Activated CD8-positive, alpha-beta memory T cell treated with anti-CD3 and anti-CD28 coated beads, Interleukin-2, amount 50 U/mL, for 24 hours (primary cell): ENCODE data around the gene ADNP2.

Experiments
- DNase-seq: peaks from one replicate; pipeline ENCODE4 v3.0.0-alpha.2; 2020; ENCODE audit errors: extremely low read depth

ADNP2 gene, protein sequence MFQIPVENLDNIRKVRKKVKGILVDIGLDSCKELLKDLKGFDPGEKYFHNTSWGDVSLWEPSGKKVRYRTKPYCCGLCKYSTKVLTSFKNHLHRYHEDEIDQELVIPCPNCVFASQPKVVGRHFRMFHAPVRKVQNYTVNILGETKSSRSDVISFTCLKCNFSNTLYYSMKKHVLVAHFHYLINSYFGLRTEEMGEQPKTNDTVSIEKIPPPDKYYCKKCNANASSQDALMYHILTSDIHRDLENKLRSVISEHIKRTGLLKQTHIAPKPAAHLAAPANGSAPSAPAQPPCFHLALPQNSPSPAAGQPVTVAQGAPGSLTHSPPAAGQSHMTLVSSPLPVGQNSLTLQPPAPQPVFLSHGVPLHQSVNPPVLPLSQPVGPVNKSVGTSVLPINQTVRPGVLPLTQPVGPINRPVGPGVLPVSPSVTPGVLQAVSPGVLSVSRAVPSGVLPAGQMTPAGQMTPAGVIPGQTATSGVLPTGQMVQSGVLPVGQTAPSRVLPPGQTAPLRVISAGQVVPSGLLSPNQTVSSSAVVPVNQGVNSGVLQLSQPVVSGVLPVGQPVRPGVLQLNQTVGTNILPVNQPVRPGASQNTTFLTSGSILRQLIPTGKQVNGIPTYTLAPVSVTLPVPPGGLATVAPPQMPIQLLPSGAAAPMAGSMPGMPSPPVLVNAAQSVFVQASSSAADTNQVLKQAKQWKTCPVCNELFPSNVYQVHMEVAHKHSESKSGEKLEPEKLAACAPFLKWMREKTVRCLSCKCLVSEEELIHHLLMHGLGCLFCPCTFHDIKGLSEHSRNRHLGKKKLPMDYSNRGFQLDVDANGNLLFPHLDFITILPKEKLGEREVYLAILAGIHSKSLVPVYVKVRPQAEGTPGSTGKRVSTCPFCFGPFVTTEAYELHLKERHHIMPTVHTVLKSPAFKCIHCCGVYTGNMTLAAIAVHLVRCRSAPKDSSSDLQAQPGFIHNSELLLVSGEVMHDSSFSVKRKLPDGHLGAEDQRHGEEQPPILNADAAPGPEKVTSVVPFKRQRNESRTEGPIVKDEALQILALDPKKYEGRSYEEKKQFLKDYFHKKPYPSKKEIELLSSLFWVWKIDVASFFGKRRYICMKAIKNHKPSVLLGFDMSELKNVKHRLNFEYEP

DNA sequence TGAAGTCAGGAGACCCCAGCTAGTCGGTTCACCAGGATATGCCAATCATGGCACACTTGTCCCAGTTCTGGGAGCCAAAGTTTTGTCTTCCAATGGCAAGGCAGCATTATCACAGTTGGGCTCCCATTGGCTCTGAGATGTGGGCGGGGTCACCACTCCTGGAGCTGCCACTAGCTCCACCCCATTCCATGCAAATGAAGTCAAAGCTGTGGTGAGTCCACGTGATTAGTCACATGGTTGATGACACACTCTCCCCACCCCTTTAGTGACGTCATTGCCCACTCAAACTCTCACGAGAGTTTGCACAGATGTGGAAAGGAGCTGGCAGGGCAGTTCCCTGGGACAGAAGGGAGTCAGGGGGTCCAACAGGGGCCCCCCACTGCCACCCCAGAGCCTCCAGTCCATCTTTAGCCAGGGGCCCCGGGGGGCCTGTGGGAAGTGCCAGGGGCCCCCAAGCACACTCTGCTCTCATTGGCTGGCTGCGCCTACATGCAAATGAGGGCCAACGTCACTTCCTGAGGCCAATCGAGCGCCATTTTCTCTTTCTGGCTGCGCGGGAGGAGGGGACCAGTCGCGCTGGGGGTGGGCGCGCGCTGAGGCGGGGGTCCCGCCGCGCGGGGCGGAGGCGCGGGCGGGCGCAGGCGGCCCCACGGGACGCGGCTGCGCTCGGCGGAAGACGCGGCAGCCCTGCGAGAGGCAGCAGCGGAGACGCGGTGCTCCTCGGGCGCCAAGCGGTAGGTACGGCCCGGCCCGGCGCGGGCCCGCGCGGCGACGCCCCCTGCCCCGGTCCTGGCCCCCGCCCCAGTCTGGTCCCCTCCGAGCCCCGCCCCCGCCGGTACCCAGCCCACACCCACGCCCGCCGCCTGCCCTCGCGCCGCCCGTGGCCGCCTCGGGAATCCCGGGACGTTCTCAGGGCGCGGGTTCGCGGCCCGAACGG, at the start of gene ADNP2:
Gene ADNP2, plus strand, starts transcription at position 524 of the 937 bp plus-strand sequence. CDS start 8,281 bp downstream, outside the sequence.
- DNase-seq = peak; percentile 63

DNA sequence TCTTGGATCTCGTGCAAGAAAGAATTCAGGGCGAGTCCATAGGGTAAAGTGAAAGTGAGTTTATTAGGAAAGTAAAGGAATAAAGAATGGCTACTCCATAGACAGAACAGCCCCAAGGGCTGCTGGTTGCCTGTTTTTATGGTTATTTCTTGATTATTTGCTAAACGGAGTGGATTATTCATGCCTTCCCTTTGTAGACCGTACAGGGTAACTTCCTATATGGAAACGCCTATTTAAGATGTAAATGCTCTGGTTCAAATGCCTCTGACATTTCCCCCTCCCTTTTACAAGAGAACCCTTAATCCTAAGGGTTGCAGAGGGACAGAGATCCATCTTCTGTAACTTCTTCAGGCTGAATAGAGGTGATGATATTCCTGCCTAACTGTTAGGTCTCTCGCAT, 49.1 kb upstream of the ADNP2 start:
- DNase-seq = no peak

DNA sequence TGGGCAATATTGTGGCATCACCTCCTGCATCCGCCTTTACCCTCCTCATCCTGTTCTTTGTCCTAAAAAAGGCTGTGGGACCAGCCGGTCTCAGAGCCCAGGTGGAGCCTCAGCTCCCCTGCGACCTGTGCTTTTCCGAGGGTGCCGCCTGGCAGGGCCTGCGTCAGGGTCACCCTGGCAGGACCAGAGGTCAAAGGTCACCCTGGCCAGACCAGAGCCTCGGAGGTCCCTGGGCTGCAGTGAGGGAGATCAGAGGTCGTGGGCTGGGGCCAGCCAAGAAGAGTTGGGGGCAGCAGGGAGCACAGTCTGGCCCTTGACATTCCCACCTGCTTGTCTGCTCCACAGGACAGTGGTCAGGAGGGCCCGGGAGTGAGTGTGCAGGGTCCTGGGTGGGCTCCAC, 43.4 kb upstream of the ADNP2 start:
- no peak for DNase-seq

DNA sequence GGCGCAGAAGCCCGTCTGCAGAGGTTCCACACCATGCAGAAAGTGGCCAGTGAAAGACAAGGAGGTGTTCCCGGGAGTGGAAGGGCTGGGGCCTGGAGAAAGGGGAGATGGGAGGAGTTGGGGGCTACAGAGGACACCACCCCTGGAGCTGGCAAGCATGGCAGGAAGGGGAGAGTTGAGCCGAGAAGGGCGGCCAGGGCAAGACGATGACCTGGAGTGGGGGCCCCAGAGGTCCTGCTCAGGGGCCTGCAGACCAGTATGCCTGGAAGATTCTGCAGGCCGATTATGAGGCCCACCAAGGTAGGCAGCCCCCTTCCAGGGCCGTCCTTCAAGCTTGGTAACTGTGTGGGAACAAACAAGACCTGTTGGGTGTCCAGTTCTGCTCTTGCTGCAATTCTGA, 41.7 kb upstream of the ADNP2 start:
- no peak for DNase-seq

DNA sequence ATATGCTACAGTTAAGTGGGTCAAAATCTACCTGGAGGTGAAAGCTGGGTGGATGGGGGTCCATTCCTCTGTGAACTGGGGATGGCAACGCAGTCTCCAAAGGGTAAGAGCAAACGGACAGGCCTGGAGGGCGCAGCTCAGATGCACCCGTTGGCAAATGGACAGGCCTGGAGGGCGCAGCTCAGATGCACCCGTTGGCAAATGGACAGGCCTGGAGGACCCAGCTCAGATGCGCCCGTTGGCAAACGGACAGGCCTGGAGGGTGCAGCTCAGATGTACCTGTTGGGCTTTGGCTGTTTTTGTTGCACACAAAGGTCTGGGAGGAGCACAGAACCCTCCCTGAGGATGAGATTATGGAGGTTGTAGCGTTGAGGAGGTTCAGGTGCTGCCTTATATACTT, 41.2 kb upstream of the ADNP2 start:
- no peak for DNase-seq

DNA sequence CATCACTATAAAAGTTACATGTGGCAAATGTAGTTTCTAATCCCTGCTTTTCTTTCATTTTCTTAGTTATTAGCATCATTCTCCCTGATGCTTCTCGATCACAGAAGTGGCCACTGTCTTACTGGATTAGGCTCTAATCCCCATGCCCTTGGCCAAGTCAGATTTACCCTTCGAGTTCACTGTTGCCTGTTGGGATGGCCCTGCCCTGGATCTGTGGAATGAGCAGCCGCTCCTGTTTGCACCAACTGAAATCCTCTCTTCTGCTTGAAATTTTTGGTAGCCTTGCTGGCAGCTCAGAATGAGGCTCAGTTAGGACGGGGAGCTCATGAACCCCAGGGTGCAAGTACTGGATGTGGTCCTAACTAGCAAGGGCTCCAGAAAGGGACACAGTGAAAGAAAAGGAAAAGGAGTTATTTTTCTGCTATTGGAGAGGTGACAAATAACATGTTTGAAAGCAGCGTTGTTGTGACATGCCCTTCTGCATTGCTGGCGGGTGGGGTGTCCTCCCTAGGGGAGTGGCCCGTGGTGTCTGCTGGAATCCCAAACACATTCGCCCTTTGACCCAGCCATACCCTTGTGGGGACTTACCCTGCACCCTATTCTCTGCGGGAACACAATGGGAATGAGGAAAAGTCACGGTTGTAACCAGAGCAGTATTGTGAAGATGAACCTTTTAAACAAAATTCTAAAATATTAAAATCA, 40.3 kb upstream of the ADNP2 start:
- no peak for DNase-seq

DNA sequence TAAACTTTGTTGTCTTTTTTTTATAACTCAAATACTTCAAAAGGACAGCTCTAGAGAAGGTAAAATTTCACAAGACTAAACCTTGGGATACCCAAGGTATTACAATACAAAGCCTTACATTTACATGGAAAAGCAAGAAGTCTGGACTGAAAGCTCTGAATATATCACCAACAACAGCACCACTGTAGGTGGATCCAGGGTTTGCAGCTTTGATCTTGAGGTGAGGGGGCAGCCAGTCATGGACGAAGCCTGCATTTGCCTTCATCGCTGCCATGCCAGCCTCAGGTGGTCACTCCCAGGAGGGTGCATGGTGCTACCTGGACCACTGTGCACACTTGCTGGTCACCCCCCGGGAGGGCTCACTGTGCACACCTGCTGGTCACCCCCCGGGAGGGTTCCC, 38.2 kb upstream of the ADNP2 start:
- DNase-seq = no peak

DNA sequence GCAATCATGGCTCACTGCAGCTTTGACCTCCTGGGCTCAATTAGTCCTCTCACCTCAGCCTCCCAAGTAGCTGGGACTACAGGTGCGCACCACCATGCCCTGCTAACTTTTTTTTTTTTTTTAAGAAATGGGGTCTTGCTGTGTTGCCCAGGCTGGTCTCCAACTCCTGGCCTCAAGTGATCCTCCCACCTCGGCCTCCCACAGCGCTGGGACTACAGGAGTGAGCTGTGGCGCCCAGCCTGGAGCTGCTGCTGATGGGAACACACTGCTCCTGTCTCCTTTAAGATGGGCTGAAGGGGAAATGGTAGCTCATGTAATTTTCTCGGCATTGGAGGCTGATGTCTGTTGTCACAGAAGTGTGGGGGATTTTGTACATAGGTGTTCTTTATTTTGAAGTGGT, 34.9 kb upstream of the ADNP2 start:
- no peak for DNase-seq

DNA sequence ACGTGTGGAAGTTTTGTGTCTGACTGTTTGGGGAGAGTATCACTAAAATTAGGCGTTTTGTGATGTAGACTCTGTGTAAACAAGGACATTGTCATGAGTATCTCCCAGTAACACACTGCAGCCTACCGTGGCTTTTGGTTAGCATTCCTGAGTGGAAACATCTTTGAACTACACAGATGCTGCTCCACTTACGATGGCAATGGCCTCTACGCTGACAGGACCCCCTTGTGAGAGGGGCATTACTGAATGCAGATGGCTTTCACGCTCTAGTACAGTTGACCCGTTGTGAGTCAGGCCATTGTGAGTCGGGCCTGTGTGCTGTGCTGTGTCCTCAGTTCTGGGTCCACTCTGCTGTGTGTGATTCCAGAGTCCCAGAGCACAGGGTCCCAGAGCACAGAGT, 34.4 kb upstream of the ADNP2 start:
- DNase-seq = no peak

DNA sequence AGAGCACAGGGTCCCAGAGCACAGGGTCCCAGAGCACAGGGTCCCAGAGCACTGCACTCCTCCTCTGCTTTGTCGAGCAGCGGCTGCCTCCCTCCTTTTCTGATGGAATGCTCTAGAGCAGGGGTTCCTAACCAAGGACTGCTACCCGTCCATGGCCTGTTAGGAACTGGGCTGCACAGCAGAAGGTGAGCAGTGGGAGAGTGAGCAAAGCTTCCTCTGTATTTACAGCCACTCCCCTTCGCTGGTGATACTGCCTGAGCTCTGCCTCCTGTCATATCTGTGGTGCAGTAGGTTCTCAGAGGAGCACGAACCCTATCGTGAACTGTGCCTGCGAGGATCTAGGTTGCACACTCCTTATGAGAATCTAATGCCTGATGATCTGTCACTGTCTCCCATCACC, 33.1 kb upstream of the ADNP2 start:
- no peak for DNase-seq

DNA sequence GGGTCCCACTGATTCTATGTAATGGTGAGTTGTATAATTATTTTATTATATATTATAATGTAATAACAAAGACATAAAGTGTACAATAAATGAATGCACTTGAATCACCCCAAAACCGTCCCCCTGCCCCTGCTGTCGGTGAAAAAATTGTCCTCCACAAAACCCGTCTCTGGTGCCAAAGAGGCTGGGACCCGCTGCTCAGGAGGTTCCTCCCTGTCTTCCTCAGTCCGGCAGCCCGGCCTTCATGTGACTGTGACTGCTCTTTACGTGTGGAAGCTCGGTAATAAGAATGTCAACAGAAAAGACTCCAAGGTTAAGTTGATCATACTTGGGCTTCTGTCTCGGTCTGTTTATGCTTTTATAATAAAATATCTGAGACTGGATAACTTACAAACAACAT, 32.7 kb upstream of the ADNP2 start:
- no peak for DNase-seq

DNA sequence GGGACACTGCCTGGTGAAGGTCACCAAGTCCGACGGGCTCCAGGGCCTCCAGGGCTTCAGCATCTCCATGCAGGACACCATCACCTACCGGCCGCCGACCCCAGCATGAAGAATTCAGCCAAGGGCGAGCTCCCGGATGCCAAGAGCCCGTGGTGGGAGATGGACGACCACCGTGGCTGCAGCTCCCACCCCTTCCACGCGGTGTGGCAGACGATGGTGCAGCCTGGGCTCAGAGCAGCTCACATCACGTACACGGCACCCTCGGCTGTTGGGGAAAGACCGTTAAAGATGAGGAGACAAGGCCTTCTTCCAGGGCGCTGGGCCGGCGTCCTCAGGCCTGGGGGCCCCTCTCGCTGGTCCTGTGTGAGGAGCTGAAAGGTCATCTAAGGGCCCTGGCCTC, 31.2 kb upstream of the ADNP2 start:
- no peak for DNase-seq

DNA sequence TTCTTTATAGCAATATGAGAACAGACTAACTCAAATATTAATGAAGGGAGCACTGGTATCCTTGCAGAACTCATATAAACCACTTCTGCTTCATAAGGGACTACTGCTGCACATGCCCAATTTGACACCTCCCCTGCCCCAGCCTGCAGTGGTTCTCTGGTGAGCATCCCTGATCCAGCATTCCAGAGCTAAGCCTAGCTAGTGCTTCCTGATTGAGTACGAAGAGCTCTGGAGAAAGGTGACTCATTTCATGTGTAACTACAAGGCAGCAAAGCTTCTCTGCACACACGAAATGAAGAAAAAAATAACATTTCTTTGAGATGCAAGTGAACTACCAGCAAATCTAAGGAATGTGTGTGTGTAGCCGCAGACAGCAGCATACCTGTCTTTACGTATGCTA, 22.8 kb upstream of the ADNP2 start:
- no peak for DNase-seq

DNA sequence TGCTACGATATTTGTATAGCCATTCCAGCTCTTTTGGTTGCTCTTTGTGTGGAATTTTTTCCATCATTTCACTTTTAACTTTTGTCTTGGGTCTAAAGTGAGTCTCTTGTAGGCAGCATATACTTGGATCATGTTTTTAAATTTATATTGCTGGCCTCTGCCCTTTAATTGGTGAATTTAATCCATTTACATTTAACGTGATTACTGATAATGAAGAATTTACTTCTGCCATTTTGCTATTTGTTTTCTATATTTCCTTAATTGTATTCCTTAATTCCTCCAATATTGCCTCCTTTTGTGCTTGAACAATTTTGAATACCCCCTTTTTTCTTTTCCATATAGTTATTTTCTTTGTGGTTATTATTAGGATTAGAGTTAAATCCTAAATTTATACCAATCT, 21.0 kb upstream of the ADNP2 start:
- no peak for DNase-seq

DNA sequence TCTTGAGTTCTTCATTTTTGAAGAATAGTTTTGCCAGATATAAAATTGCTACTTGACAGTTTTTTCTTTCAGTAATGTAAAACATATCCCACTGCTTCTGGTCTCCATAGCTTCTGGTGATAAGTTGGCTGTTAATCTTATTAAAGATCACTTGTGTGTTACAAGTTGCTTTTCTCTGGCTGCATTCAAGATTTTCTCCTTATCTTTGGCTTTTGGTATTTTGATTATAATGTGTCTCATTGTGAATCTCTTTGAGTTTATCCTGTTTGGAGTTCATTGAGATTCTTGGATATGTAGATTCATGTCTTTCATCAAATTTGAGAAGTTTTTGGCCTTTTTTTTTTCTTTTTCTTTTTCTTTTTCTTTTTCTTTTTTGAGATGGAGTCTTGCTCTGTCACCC, 20.2 kb upstream of the ADNP2 start:
- no peak for DNase-seq

DNA sequence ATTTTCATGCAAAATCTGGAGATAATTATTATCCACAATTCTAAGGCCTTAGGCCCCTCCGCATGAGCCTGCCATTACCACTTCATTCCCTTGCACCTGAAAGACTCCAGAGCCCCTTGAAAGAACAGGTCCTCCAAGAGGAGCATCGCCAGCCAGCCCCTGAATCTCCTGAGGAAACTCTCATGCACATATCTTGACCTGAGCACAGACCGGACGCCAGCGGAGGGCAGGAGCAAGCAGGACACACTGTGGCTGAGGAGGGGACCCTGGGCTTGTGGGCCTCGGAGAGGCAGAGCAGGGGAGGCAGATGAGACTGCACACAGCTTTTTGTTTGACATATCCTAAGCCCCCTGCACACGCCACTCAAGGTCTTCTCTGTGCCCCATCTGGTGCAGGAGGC, 13.6 kb upstream of the ADNP2 start:
- no peak for DNase-seq

DNA sequence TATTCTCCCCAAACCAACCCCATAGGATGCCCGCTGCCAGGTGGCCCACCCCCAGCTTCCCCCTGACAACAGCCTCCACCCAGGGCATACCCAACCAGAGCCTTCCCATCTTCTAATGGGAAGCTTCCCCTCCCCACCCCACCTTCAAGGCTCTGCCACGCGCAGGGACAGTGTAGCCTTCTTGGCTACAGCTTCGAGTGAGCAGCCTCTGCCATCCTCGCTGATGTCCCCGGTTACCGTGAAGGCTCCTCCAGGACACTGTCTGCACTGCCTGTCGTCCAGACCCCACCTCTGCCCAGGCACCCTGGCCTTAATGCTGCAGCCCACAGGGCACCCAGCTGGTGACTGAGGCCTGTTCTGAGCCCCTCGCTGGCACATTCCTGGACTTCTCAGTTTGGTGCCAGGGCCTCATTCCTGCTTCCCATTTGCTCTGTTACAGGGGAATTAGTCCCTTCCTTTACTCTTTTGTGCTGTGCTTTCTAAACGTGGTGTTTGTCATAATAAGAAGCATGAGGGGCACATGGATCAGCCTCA, 13.0 kb upstream of the ADNP2 start:
- no peak for DNase-seq

DNA sequence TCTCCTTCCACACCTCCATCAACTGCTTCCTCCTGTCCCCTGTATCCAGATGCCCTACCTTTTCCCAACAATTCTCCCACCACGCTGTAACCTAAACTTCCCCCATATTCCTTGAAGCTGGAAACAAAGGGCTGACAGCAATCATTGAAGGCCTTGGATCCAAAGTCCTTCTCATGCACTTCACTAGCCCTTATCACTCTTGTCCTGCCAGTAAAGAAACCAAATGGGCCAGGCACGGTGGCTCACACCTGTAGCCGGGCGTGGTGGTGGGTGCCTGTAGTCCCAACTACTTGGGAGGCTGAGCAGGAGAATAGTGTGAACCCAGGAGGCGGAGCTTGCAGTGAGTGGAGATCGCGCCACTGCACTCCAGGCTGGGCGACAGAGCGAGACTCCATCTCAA, 11.9 kb upstream of the ADNP2 start:
- DNase-seq = no peak

DNA sequence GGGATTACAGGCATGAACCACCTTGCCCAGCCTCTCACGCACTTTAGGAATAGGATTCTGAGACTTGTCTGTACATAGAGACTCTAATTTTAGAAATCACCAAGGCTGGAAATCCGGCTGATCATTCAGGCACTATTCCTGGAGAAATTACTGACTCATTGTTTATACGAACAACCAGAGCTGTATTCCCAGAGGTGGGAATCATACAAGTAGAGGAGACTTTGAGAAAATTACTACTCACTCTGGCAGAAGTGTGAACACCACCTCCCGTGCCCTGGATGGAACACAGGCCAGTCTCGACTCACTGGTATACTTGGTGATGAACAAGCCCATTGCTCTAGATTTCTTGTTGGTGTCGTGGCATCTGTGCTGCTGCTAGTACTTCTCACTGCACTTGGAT, 5.8 kb upstream of the ADNP2 start:
- no peak for DNase-seq

DNA sequence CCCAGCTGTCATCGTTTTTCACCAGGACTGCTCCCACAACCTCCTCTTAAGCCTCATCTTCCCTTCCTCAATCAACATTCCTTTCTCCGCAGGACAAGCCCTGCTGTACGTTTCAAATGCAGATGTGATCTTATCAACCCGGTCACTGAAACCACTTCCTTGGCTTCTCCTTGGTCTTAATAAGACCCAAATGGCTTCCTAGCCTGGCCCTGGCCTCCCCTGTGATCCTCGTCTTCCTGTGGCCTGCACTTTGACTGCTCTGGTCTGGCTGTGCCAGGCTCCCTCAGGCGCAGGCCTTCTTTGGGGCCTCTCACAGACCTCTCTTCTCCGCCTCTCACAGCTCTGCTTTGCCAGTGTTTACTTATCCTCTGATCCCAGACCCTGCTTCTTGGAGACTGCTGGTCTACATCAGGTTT, 4.7 kb upstream of the ADNP2 start:
- no peak for DNase-seq
